ENCODE results near the gene ABHD6. TPM values are rescaled to one million over a fixed set of nuclear protein-coding genes. Genes with fewer than 3 reads are reported as not detected.
"Not testable (repeated sequence)": the region's sequence is repeated elsewhere in the genome, so short reads cannot be mapped to it uniquely, and the experiment has no call there.

The ABHD6 gene
- total and polyA plus RNA-seq, 2 experiments from 2014 or later, result 24.6 to 25.1 TPM

GRCh38 chr3:58271901-58272501 lies 34.4 kb downstream of the ABHD6 start:
- H2AFZ ChIP-seq, result no peak overlapping the region
- no peak overlapping the region for H3K27ac ChIP-seq

GRCh38 chr3:58272891-58273290 lies 35.3 kb downstream of the ABHD6 start:
- Histone ChIP-seq H3K9me3 (ENCODE audit: low read depth) (no peaks in the 10 kb centered on the region), H3K4me2 (no peak overlapping the region), H3K9me2 (replicated peaks; ENCODE audit: insufficient read depth) (no peaks in the 10 kb centered on the region), H3K79me2 (no peaks in the 10 kb centered on the region), H2AFZ (no peak overlapping the region), H3K27me3 (no peaks in the 10 kb centered on the region), H3K36me3 (replicated peaks; ENCODE audit: insufficient read depth, low read depth) (no peaks in the 10 kb centered on the region), H4K20me1 (ENCODE audit: insufficient read depth, poor library complexity, severe bottlenecking) (no peaks in the 10 kb centered on the region), H3K27ac (no peak overlapping the region), H3K4me1 (ENCODE audit: insufficient read depth) (no peaks in the 10 kb centered on the region), H3K4me3 (no peak overlapping the region)
- TF ChIP-seq, protein P1, sequence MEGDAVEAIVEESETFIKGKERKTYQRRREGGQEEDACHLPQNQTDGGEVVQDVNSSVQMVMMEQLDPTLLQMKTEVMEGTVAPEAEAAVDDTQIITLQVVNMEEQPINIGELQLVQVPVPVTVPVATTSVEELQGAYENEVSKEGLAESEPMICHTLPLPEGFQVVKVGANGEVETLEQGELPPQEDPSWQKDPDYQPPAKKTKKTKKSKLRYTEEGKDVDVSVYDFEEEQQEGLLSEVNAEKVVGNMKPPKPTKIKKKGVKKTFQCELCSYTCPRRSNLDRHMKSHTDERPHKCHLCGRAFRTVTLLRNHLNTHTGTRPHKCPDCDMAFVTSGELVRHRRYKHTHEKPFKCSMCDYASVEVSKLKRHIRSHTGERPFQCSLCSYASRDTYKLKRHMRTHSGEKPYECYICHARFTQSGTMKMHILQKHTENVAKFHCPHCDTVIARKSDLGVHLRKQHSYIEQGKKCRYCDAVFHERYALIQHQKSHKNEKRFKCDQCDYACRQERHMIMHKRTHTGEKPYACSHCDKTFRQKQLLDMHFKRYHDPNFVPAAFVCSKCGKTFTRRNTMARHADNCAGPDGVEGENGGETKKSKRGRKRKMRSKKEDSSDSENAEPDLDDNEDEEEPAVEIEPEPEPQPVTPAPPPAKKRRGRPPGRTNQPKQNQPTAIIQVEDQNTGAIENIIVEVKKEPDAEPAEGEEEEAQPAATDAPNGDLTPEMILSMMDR (IDR thresholded peaks at IDR 0.05; ENCODE audit: poor library complexity), result no peak
- no peak for TF ChIP-seq EZH2 (IDR thresholded peaks at IDR 0.05; ENCODE audit: borderline replicate concordance)
- no peak for TF ChIP-seq EZH2phosphoT487 (IDR thresholded peaks at IDR 0.05; ENCODE audit: low read depth, severe bottlenecking, unreplicated experiment)
- 97% methylated on average over 3 of the region's 3 CpGs for WGBS (ENCODE audit: low lambda C conversion rate, missing lambda C conversion rate)
- DNase-seq (ENCODE audit: low spot score), result no peak

More at GRCh38 chr3:58271901-58272501, 34.4 kb downstream of the ABHD6 start:
- no peaks in the 10 kb centered on the region for H3K4me1 ChIP-seq (ENCODE audit: insufficient read depth)
- no peaks in the 10 kb centered on the region for H3K9me2 ChIP-seq (replicated peaks; ENCODE audit: insufficient read depth)
- no peaks in the 10 kb centered on the region for H4K20me1 ChIP-seq (ENCODE audit: insufficient read depth, poor library complexity, severe bottlenecking)
- 91% methylated on average over 7 of the region's 7 CpGs for WGBS (ENCODE audit: low lambda C conversion rate, missing lambda C conversion rate)
- no peak overlapping the region for H3K4me2 ChIP-seq
- no peaks in the 10 kb centered on the region for H3K36me3 ChIP-seq (replicated peaks; ENCODE audit: insufficient read depth, low read depth)
- no peaks in the 10 kb centered on the region for H3K9me3 ChIP-seq (ENCODE audit: low read depth)
- no peak for DNase-seq (ENCODE audit: low spot score)
- no peaks in the 10 kb centered on the region for H3K79me2 ChIP-seq
- TF ChIP-seq EZH2phosphoT487 (IDR thresholded peaks at IDR 0.05; ENCODE audit: low read depth, severe bottlenecking, unreplicated experiment), result no peak
- TF ChIP-seq, protein P1 (IDR thresholded peaks at IDR 0.05; ENCODE audit: poor library complexity), result no peak
- TF ChIP-seq EZH2 (IDR thresholded peaks at IDR 0.05; ENCODE audit: borderline replicate concordance), result no peak
- H3K27me3 ChIP-seq, result no peaks in the 10 kb centered on the region
- H3K4me3 ChIP-seq, result no peak overlapping the region

GRCh38 chr3:58273362-58273761 lies 35.8 kb downstream of the ABHD6 start:
- H3K9me2 ChIP-seq (replicated peaks; ENCODE audit: insufficient read depth); H4K20me1 ChIP-seq (ENCODE audit: insufficient read depth, poor library complexity, severe bottlenecking); H3K27me3 ChIP-seq; DNase-seq (ENCODE audit: low spot score); H3K4me1 ChIP-seq (ENCODE audit: insufficient read depth); H3K36me3 ChIP-seq (replicated peaks; ENCODE audit: insufficient read depth, low read depth); H3K27ac ChIP-seq; H2AFZ ChIP-seq; H3K9me3 ChIP-seq (ENCODE audit: low read depth); H3K4me2 ChIP-seq; H3K79me2 ChIP-seq; H3K4me3 ChIP-seq: not testable (repeated sequence)
- WGBS (ENCODE audit: low lambda C conversion rate, missing lambda C conversion rate), result 90% methylated on average over 3 of the region's 3 CpGs

DNA sequence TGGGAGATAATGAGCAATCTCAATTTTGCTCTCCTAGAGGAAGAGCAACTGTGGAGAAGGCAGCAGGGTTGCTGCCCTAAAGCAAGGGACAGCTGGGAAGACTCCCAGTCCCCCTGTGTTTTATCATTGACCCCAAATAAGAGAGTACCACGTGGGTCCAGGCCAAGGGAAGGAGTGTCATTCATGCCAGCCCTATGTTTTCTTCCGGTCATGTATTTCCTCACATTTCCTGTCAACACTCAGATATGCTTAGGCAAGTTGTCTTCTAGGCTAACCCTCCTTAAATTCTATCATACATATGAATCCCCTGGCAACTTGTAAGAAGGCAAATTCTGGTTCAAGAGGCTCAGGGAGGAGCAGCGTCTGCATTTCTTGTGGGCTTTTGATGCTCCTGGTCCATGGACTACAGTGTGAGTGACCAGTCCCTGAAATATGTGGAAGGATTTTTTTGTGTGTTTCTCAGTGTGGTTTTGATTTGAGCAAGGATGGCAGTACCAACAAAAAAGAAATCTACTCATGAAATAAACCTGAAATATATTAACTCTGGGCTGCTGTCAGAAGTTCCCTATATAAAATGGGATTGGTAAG lies 36.5 kb downstream of the ABHD6 start:
- no peak overlapping the region for H3K27ac ChIP-seq
- TF ChIP-seq EZH2phosphoT487 (IDR thresholded peaks at IDR 0.05; ENCODE audit: low read depth, severe bottlenecking, unreplicated experiment), result no peak
- TF ChIP-seq, protein P1 (IDR thresholded peaks at IDR 0.05; ENCODE audit: poor library complexity), result no peak

More for the DNA sequence above, 36.5 kb downstream of the ABHD6 start:
- H3K9me2 ChIP-seq (replicated peaks; ENCODE audit: insufficient read depth), result no peaks in the 10 kb centered on the region
- no peaks in the 10 kb centered on the region for H3K4me1 ChIP-seq (ENCODE audit: insufficient read depth)
- no peak for DNase-seq (ENCODE audit: low spot score)
- no peak overlapping the region for H3K4me3 ChIP-seq
- 75% methylated on average over 3 of the region's 3 CpGs for WGBS (ENCODE audit: low lambda C conversion rate, missing lambda C conversion rate)
- H3K79me2 ChIP-seq, result no peaks in the 10 kb centered on the region
- no peaks in the 10 kb centered on the region for H3K9me3 ChIP-seq (ENCODE audit: low read depth)
- no peaks in the 10 kb centered on the region for H3K27me3 ChIP-seq
- no peaks in the 10 kb centered on the region for H4K20me1 ChIP-seq (ENCODE audit: insufficient read depth, poor library complexity, severe bottlenecking)
- H2AFZ ChIP-seq, result no peak overlapping the region
- H3K4me2 ChIP-seq, result no peak overlapping the region
- H3K36me3 ChIP-seq (replicated peaks; ENCODE audit: insufficient read depth, low read depth), result no peaks in the 10 kb centered on the region
